GM12801 (cell line): ENCODE results near the gene COL8A2.

ENCODE experiments used
- CTCF ChIP-seq: IDR thresholded peaks from one replicate; pipeline ENCODE4 v1.5.1; 2011; ENCODE audit warnings: control low read depth; ENCODE audit not compliant: insufficient read length; ENCODE audit errors: extremely low read depth

Gene COL8A2

GRCh38 chr1:36134031-36134430 is 9.0 kb upstream of the COL8A2 start:
- TF ChIP-seq CTCF, result no peak

- no peak for TF ChIP-seq CTCF
Measured at GRCh38 chr1:36133484-36133883, 8.5 kb upstream of the COL8A2 start.

- no peak for TF ChIP-seq CTCF
Measured at GRCh38 chr1:36132029-36132428, 7.0 kb upstream of the COL8A2 start.

- TF ChIP-seq CTCF, result no peak
Measured at GRCh38 chr1:36128905-36129206, 3.8 kb upstream of the COL8A2 start.

- no peak for TF ChIP-seq CTCF
Measured at GRCh38 chr1:36128126-36128904, 3.3 kb upstream of the COL8A2 start.

GRCh38 chr1:36126797-36127500 is 1.9 kb upstream of the COL8A2 start:
- no peak for TF ChIP-seq CTCF

GRCh38 chr1:36126005-36126716 is 1.1 kb upstream of the COL8A2 start:
- no peak for TF ChIP-seq CTCF
